A549 (cell line): ENCODE data around the gene DCX.

Experiments used
- EP300 ChIP-seq, 2 experiments: fragments of >200 bp; sonication (Bioruptor Twin); formaldehyde crosslinking; IDR thresholded peaks; 2 replicates in 1 of 2; 3 replicates in 1 of 2; pipeline ENCODE4 v1.6.1; 2016 to 2017
- HOXA7 ChIP-seq: fragments of 250-450 bp; sonication (Bioruptor Pico); IDR thresholded peaks from 2 replicates; pipeline ENCODE4 v1.5.0; 2020; ENCODE audit warnings: mild to moderate bottlenecking, moderate library complexity
- MAFK ChIP-seq: fragments of 450-650 bp; IDR thresholded peaks from 2 replicates; pipeline ENCODE4 v1.6.1; 2014; ENCODE audit not compliant: partially characterized antibody
- POLR2A ChIP-seq: IDR thresholded peaks from 2 replicates; pipeline ENCODE4 v1.6.1; 2012; ENCODE audit warnings: mild to moderate bottlenecking, low read length
- SREBF2 ChIP-seq: fragments of 450-650 bp; IDR thresholded peaks from 2 replicates; pipeline ENCODE4 v1.6.1; 2014; ENCODE audit warnings: mild to moderate bottlenecking, moderate library complexity
- TF ChIP-seq, protein P1 (sequence below): fragments of 450-650 bp; IDR thresholded peaks from 2 replicates; pipeline ENCODE4 v1.6.1; 2014; ENCODE audit warnings: antibody characterized with exemption
- TF ChIP-seq, protein P2 (sequence below): fragments of >200 bp; sonication (Bioruptor Twin); formaldehyde crosslinking; IDR thresholded peaks from 3 replicates; pipeline ENCODE4 v1.5.1; 2016
- TF ChIP-seq, protein P3 (sequence below): IDR thresholded peaks from 2 replicates; pipeline ENCODE4 v1.6.1; 2012; ENCODE audit warnings: low read depth, borderline replicate concordance

DNA sequence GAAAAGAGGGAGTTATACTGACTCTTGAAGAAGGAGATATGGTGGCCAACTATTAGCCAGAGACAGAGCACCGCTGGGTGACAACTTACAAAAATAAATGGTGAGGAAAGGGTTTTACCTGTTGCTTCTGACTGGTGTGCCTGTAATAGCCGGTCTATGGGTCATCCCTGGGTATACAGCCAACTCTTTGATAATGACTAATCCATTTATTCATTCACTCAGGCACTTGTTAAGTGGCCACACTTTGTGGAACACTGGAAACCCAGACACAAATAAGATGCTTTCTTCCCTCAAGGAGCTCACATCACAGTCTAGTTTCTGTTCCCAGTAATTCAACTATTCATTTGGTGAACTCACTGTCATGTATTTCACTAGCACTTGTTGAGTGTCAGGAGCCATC is 128.5 kb downstream of the DCX start:
- TF ChIP-seq, protein P1, sequence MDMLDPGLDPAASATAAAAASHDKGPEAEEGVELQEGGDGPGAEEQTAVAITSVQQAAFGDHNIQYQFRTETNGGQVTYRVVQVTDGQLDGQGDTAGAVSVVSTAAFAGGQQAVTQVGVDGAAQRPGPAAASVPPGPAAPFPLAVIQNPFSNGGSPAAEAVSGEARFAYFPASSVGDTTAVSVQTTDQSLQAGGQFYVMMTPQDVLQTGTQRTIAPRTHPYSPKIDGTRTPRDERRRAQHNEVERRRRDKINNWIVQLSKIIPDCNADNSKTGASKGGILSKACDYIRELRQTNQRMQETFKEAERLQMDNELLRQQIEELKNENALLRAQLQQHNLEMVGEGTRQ: no peak
- TF ChIP-seq HOXA7 (no peak), EP300 (IDR thresholded peaks at IDR 0.05) (no peak), POLR2A (no peak), SREBF2 (no peak), MAFK (no peak)
- TF ChIP-seq, protein P2, sequence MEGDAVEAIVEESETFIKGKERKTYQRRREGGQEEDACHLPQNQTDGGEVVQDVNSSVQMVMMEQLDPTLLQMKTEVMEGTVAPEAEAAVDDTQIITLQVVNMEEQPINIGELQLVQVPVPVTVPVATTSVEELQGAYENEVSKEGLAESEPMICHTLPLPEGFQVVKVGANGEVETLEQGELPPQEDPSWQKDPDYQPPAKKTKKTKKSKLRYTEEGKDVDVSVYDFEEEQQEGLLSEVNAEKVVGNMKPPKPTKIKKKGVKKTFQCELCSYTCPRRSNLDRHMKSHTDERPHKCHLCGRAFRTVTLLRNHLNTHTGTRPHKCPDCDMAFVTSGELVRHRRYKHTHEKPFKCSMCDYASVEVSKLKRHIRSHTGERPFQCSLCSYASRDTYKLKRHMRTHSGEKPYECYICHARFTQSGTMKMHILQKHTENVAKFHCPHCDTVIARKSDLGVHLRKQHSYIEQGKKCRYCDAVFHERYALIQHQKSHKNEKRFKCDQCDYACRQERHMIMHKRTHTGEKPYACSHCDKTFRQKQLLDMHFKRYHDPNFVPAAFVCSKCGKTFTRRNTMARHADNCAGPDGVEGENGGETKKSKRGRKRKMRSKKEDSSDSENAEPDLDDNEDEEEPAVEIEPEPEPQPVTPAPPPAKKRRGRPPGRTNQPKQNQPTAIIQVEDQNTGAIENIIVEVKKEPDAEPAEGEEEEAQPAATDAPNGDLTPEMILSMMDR: no peak
- TF ChIP-seq, protein P3, sequence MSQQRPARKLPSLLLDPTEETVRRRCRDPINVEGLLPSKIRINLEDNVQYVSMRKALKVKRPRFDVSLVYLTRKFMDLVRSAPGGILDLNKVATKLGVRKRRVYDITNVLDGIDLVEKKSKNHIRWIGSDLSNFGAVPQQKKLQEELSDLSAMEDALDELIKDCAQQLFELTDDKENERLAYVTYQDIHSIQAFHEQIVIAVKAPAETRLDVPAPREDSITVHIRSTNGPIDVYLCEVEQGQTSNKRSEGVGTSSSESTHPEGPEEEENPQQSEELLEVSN: no peak
